ENCODE data around the gene TLN1. TPM values are rescaled to one million over a fixed set of nuclear protein-coding genes. Genes with fewer than 3 reads are reported as not detected.
A peak's percentile ranks its signal among the peaks of the same experiment; 100 is the strongest.

TLN1 gene
- total RNA-seq, 4 donors from 2014 or later = 934 to 1,435 (median 1,196) TPM

GRCh38 chr9:35682051-35682450, 49.9 kb downstream of the TLN1 start:
- TF ChIP-seq POLR2AphosphoS5 (IDR thresholded peaks at IDR 0.05) = peak in 1 of 2 donors; percentile 47
- TF ChIP-seq POLR2A (IDR thresholded peaks at IDR 0.05; ENCODE audit: low read depth) = no peak
- TF ChIP-seq EP300 (IDR thresholded peaks at IDR 0.05) = no peak
- TF ChIP-seq CTCF (IDR thresholded peaks at IDR 0.05) = no peak
- peak overlapping the region; percentile 95 to 98 (median 96) for H3K27ac ChIP-seq (replicated peaks in 1 of 4)

GRCh38 chr9:35681341-35682002, 50.5 kb downstream of the TLN1 start:
- no peak overlapping the region for H3K4me3 ChIP-seq

More at GRCh38 chr9:35682051-35682450, 49.9 kb downstream of the TLN1 start:
- Histone ChIP-seq H3K4me3 (peak overlapping the region in 3 of 4 donors; percentile 72 to 90 (median 87)), H3K9me3 (no peaks in the 10 kb centered on the region), H3K36me3 (peaks cover 40 to 55% (median 48%) of the 10 kb centered on the region in 4 donors), H3K27me3 (no peaks in the 10 kb centered on the region), H3K4me1 (peaks cover 17 to 63% (median 42%) of the 10 kb centered on the region in 4 donors)
- no peak for DNase-seq (ENCODE audit: extremely low spot score)
- WGBS = 31% methylated on average over 6 of the region's 6 CpGs
- intact Hi-C loops (cut with DNase I) = no loop called here

GRCh38 chr9:35680331-35681105, 51.5 kb downstream of the TLN1 start:
- no peaks in the 10 kb centered on the region for H3K9me3 ChIP-seq
- no peak for DNase-seq (ENCODE audit: extremely low spot score)
- 45% methylated on average over 14 of the region's 15 CpGs for WGBS
- H3K27ac ChIP-seq (replicated peaks in 1 of 4) = peak overlapping the region; percentile 95 to 98 (median 96)
- H3K4me3 ChIP-seq = no peak overlapping the region
- peaks cover 11 to 65% (median 50%) of the 10 kb centered on the region in 4 donors for H3K4me1 ChIP-seq
- intact Hi-C loops (cut with DNase I) = no loop called here
- peaks cover 31 to 40% (median 37%) of the 10 kb centered on the region in 4 donors for H3K36me3 ChIP-seq
- H3K27me3 ChIP-seq = no peaks in the 10 kb centered on the region
- TF ChIP-seq POLR2A (IDR thresholded peaks at IDR 0.05; ENCODE audit: low read depth) = no peak
- peak in 1 of 2 donors; percentile 50 for TF ChIP-seq POLR2AphosphoS5 (IDR thresholded peaks at IDR 0.05)

More at GRCh38 chr9:35681341-35682002, 50.5 kb downstream of the TLN1 start:
- 37% methylated on average over 3 of the region's 3 CpGs for WGBS
- Histone ChIP-seq H3K27me3 (no peaks in the 10 kb centered on the region), H3K27ac (replicated peaks in 1 of 4) (peak overlapping the region; percentile 95 to 98 (median 96)), H3K36me3 (peaks cover 38 to 49% (median 46%) of the 10 kb centered on the region in 4 donors), H3K4me1 (peaks cover 11 to 64% (median 41%) of the 10 kb centered on the region in 4 donors), H3K9me3 (no peaks in the 10 kb centered on the region)
- intact Hi-C loops (cut with DNase I) = no loop called here
- DNase-seq (ENCODE audit: extremely low spot score) = no peak
- TF ChIP-seq CTCF (IDR thresholded peaks at IDR 0.05) (no peak), POLR2A (IDR thresholded peaks at IDR 0.05; ENCODE audit: low read depth) (no peak)

- TF ChIP-seq CTCF (IDR thresholded peaks at IDR 0.05) (no peak), EP300 (IDR thresholded peaks at IDR 0.05) (no peak), POLR2A (IDR thresholded peaks at IDR 0.05; ENCODE audit: low read depth) (no peak), POLR2AphosphoS5 (IDR thresholded peaks at IDR 0.05) (no peak)
- peaks cover 11 to 65% (median 53%) of the 10 kb centered on the region in 4 donors for H3K4me1 ChIP-seq
- H3K9me3 ChIP-seq = no peaks in the 10 kb centered on the region
- intact Hi-C loops (cut with DNase I) = no loop called here
- DNase-seq (ENCODE audit: extremely low spot score) = no peak
- no peak overlapping the region for H3K4me3 ChIP-seq
- H3K27ac ChIP-seq (replicated peaks in 1 of 4) = peak overlapping the region; percentile 95 to 98 (median 96)
- peaks cover 24 to 33% (median 30%) of the 10 kb centered on the region in 4 donors for H3K36me3 ChIP-seq
- 73% methylated on average over 7 of the region's 8 CpGs for WGBS
- no peaks in the 10 kb centered on the region for H3K27me3 ChIP-seq
Measured at GRCh38 chr9:35679766-35680330, 52.1 kb downstream of the TLN1 start.

GRCh38 chr9:35679091-35679490, 52.9 kb downstream of the TLN1 start:
- WGBS = 80% methylated on average over 5 of the region's 5 CpGs
- Histone ChIP-seq H3K27ac (replicated peaks in 1 of 4) (peak overlapping the region; percentile 95 to 98 (median 96)), H3K4me3 (no peak overlapping the region), H3K9me3 (no peaks in the 10 kb centered on the region), H3K27me3 (no peaks in the 10 kb centered on the region), H3K4me1 (peaks cover 11 to 61% (median 49%) of the 10 kb centered on the region in 4 donors), H3K36me3 (peaks cover 16 to 25% (median 22%) of the 10 kb centered on the region in 4 donors)
- DNase-seq (ENCODE audit: extremely low spot score) = no peak
- TF ChIP-seq POLR2AphosphoS5 (IDR thresholded peaks at IDR 0.05) = peak in 1 of 2 donors; percentile 78
- TF ChIP-seq EP300 (IDR thresholded peaks at IDR 0.05) = no peak
- no peak for TF ChIP-seq CTCF (IDR thresholded peaks at IDR 0.05)
- TF ChIP-seq POLR2A (IDR thresholded peaks at IDR 0.05; ENCODE audit: low read depth) = no peak
- intact Hi-C loops (cut with DNase I) = no loop called here

Data from esophagus muscularis mucosa (tissue), 4 donors.